Activated CD4-positive, CD25-positive, alpha-beta regulatory T cell treated with anti-CD3 and anti-CD28 coated beads, Interleukin-2, amount 50 U/mL, for 16 hours (primary cell): ENCODE data around the gene IFRD2.

ENCODE experiments used
- DNase-seq: peaks from one replicate; pipeline ENCODE4 v3.0.0-alpha.2; 2020; ENCODE audit warnings: low read depth, low spot score

IFRD2 gene

DNA sequence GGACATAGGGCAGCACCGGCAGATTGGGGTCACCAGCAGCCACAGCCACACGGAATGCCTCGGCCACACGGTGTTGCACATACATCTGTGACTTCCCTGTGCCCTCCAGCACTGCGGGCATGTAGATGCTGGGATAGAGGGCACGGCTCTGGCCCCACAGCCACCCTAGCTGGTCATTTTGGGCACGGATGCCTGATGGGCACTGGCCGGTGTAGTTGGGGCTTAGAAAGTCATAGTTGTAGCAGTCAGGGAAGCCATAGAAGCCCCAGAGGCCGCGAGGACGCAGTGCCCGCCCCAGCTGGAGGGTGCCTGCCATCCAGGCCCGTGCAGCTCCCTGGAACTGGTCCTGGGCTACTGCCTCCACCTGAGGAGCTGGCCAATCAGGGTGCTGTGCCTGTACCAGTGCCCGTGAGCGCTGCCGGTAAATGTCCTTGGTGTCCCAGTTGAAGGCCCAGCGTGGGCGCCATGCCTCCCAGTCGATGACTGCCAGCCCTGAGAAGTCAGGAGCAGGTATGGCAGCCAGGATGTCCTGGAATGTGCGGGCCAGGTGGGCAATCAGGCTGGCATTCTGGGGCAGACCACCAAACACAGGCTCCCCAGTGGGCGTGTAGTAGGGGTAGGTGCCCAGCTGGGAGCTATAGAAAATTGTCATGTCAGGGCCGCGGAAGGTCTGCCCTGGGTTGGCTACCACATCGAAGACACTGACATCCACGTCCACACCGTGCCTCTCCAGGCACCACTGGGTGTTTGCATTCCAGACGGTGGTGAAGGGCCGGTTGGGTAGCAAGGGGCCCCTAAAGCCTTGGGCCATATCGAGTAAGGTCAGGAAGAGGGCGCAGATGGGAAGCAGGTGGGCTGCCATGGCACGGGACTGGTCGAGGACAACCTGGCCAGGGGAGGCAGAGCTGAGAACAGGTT, 10.1 kb upstream of the IFRD2 start:
- no peak for DNase-seq

DNA sequence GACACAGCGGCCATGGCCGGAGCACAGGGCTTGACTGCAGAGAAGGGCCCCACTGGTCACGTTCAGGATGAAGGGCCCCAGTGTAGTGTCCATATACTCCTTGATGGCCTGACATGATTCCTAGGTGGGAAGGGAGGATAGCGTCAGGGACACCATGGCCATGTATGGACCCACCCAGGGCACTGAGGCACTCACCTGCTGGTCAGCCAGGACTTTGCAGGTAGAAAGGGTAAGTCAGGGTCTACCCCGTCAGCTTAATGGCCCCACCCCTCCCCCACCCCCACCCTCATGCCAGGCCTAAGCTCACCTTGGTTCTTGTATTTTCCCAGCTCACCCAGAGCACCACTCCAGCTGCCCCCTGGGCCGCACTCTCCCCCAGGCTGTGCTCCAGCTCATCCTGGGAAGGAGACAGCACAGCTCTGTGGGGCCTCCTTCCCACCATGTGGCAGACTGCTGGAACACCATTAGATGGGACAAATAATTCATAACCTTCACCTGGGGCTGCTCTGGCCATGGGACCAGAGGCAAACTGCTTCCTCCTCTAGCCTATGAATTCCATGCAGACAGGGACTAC, 8.5 kb upstream of the IFRD2 start:
- no peak for DNase-seq

DNA sequence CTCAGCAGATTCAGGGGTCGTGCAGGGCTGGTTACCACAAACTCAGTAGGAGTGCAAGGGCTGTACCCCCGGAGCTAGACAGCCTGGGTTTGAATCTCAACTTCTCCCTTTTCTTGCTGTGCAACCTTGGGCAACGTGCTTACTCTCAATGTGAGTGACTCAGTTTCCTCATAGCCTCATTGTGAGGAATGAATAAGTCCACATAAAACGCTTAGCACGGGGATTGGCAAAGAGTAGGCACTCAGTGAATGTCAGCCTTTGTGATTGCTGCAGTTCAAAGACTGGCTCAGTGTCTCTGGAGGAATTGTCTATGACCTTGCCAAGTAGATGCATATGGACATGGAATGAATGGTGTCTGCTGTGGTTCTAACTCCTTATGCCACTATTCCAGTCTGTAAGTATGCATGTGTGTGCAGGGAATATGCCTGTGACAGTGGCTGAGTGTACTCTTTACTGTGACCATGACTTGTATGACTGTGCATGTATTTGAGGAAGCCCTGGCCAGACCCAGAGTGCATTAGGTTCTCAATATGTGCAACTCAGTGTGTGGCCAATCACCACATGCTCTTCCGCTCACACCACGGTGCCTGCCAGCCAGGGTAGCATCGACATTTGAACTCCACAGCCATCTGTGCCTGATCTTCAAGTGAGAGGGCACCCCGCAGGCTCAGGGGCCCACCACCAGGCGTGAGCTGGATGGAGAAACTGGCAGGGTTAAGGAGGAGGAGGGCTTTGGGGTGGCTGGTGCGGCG, 7.9 kb upstream of the IFRD2 start:
- DNase-seq, result no peak

DNA sequence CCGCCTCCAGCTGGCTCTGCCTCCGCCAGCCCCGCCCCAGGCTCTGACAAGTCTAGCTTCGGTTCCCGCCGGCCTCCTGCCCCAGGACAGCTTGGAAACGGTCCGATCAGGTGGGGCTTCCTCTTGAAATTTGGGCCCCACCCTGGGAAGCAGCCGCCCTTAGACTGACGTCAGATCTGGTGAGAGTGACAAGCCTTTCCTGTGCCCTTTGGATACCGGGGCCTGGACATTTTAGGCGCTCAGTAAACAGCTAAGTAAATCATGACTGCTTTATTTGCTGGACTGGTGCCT, 7.4 kb upstream of the IFRD2 start:
- DNase-seq, result no peak

DNA sequence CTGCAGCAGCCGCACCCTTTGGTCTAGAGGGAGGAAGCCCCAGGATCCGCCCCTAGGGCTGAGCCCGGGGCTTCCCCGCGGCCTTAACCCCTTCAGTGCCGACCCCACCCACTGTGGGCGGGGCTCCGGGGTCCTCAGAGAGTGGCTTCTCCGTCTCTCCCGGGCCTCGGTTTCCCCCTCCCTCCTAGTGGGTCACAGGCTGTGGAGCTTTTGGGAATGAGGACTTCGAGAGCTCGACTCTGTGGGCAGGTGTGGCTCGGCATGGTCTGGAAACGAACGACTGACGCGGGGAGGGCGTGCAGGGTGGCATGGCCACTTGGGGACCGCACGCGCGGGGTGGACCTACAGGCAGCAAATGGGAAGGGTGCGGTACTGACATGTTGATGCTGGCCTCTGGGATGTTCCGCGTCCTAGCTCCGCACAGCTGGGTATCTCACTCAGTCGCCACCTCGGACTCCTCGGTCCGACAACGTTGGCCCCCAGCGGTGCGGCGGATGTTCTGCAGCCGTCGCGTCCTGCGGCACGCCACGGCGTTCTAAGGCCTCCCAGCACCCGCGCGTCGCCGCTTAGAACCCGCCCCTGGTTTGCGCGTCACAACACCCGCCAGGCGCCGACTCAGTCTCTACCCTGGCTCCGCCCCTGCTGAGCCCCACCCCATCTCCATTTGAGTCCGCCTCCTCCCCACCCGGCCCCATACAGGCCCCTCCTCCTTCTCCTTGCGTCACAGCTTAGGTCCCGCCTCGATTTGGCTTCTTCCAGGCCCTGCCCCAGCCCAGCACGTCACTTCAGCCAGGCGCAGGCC, 6.8 kb upstream of the IFRD2 start, which contains the start of the genes HYAL3 and NAA80:
Gene HYAL3, minus strand, starts transcription at position 570 of the 802 bp plus-strand sequence. CDS start 3,803 bp downstream, outside the sequence.
Gene NAA80, minus strand, starts transcription at position 570 of the 802 bp plus-strand sequence. CDS start 1,942 bp downstream, outside the sequence.
- peak; percentile 97 for DNase-seq

DNA sequence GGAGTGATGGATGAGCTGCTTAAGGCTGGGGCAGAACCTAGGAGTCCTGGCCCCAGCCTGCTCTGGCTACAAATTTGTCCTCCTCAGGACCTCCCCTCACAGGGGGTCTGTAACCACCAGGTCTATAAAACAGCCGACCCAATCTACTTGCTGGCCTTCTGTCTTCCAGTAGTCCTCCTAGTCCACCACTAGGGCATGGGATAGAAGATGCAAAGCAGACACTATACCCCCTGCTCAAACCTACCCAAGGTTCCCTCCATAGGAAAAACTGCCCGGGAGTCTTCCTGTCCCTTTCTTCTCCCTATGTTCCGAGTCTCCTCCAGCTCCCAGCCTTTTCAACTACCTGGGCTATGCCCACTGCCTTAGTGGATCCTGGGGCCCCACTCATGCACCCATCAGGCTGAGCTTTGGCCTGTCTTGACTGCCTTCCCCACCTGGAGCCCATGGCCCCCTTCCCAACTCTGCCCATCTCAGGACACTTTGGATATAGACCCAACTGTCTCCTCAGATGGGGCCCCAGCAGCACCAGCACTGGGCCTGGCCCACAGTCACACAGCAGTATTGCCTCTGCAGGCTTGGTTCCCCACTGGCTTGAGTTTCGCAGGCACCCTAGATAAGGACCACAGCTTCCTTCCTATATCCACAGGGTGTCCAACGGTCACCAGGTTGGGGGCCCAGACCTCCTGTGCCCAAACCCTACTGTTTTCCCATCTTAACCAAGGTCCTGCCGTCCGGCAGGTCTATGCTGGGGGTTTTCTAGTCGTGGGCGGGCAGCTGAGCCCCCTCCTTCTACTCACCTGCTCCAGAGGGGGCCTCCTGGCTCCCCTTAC, 5.9 kb upstream of the IFRD2 start:
- DNase-seq, result no peak

DNA sequence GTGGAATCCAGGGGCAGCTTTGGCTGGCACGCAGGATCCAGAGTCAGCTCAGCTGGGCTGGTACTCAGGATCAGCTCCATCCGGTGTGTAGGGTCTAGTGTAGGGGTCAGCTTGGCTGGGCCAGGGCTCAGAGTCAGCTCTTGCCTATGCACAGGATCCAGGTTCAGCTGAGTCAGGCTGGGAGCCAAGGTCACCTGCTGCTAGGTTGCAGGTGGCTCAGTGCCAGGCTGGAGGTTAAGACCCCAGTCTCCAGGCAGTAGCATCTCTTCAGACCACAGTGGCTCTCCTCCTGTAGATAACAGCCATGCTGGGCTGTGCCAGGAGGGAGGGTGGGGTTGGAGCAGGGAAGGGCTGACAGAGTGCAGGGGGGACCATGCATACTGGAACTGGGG, 5.2 kb upstream of the IFRD2 start:
- DNase-seq, result no peak

DNA sequence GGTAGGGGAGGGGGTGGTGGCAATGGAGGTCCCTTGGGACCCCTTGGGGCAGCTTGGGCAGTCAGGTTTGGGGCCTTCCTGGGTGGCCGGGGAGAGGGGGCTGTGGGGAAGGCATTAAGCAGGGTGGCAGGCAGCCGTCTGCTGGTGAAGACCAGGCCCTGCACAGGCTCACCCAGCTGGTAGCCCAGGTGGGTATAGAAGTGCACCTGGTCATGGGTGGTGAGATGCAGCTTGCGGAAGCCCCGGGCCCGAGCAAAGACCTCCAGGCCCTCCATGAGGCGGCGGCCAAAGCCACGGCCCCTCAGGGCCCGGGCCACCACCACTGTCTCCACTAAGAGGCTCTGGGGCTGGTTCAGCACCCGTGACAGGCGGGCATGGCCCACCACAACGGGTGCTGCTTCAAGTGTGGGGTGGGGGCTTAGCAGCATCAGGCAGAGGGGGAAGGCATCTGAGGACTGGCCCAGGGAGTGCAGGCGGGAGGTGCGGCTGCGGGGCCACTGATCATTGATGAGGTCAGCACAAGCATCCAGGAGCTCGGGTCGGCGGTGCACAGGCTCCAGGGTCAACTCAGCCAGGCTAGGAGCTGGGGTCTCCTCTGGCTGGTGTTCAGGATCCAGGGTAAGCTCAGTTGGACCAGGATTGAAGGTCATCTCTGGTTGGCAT, 4.6 kb upstream of the IFRD2 start:
- DNase-seq, result no peak

DNA sequence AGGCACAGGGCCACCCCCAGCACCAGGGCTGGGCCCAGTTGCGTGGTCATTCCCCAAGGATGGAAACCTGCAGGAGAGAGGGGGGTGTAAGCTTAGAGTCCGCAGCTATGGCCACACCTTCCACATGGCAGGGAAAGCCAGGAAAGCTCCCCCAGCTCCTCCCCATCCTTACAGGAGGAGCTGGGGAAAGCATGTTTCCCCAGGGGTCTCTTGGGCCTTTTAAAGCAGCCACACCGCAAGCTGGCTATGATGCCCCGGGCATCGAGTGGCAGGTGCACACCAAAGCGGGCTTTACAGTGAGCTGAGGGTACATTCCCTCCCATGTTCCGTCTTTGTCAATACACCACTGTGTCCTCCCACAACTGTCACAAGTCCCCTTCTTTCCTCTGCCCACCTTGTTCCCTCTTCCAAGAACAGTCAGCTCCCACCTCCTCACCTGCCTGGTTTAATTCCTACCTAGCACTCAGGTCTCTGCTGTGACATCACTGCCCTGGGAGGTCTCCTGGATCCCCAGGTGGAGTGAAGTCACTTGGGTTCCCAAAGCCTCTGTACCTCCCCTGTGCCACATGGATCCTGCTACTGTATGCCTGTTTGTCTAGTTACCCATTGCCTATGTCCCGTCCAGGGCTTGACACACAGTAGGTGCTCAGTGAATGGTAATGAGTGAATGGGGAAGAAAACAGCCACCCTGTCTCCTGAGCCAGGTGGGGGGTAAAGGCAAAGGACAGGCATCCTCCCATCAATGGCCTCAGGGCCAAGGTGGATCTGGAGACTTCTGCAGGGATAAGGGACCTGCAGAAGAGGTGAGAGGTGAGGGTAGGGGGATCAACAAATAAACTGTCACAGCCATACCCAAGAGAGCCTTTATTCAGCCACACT, 3.6 kb upstream of the IFRD2 start:
- no peak for DNase-seq

DNA sequence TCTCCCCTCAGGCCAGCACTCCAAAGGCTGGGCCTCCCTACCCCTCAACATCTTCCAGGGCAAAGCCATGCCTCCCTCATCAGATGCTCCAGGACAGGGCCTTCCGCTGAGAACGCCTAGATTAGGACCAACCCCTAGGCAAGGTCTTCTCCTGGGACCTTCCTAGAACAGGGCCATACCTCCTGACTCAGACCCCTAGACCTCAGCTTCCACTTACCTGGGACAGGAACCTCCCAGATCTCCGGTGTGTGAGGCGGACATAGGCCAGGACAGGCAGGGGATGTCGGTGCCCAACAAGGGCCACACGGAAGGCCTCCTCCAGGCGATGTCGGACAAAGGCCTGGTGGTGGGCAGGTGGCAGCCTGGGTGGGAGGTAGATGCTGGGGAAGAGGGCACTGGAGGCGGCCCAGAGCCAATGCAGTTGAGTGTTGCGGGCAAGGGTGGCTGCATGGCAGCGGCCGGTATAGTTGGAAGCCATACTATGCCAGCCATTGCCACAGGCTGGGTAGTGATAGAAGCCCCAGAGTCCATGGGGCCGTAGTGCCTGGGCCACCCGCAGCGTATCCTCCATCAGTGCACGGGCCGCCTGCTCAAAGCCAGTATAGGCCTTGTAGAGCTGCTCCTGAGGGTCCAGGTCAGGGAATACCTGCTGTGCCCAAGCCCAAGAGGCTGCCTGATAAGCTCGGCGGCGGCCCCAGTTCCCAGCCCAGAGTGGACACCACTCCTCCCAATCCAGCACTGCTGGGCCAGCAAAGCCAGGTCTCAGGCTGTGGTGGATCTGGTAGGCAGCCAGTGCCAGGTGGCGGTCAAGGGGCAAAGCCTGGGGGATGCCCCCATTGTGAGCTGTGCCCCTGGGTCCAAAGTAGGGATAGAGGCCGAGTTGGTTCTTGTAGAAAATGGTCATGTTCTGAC, 2.5 kb upstream of the IFRD2 start:
- no peak for DNase-seq

DNA sequence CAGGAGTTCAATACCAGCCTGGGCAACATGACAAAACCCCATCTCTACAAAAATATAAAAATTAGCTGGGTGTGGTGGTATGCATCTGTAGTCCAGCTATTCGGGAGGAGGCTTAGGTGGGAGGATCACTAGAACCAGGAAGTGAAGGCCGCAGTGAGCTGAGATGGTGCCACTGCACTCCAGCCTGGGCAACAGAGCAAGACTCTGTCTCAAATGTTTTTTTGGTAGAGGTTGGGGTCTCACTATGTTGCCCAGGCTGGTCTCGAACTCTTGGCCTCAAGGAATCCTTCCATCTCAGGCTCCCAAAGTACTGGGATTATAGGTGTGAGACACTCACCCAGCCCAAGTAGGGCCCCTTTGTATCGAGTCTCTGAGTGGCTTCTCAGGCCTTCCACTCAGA, 1.9 kb upstream of the IFRD2 start:
- no peak for DNase-seq

DNA sequence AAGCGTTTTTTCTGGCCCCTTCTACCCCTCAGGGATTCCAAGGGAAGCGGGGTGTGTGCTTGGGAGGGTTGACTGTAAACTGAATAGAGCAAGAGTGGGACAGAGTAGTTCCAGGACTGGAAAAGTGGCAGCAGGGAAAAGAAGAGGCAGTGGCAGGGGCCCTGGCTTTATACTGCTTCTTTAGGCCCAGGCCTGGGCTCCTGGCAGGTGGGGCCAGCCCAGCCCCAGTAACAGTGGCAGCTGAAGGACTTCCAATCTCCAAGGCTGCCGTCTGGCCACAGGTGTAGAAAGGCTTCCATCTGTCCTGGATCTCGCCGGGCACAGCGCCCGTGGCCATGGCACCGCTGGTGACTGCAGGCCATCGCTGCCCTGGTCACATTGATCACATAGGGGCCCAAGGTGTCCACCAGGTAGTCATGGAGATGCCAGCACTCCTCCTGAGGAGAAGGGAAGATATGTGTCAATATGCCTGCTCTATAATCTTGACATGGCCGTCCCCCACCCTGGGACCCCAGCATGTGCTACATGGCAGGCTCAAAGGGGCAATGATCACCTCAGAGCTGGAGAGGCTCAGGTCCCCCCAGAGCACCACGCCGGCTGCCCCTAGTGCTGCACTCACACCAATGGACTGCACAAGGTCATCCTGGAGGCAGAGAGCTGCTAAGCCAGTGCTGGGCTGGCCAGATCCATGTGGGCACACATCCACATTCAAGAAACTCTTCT, 1.0 kb upstream of the IFRD2 start:
- no peak for DNase-seq

DNA sequence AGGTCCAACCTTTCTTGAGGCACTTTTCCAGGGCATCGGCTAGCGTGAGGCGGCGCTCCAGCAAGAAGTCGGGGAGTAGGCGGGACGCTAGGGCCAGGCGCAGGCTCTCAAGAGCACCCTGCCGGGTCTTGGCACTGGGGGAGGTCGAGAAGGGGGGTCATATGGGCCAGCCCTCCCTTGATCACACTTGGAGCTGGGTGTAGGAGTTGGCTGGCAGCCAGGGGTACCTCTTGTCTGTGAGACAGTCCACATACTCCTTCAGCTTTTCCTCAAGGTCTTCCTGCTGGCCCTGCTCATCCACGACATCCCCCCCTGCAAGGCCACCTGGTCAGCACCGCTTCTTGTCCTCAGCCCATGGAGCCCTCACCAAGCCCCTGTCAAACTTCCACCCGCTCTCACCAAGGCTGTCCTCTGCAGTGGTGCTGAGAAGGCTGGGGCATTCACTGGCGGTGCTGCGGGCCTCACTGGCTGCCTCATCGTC, 2.0 kb downstream of the IFRD2 start:
- DNase-seq, result no peak

DNA sequence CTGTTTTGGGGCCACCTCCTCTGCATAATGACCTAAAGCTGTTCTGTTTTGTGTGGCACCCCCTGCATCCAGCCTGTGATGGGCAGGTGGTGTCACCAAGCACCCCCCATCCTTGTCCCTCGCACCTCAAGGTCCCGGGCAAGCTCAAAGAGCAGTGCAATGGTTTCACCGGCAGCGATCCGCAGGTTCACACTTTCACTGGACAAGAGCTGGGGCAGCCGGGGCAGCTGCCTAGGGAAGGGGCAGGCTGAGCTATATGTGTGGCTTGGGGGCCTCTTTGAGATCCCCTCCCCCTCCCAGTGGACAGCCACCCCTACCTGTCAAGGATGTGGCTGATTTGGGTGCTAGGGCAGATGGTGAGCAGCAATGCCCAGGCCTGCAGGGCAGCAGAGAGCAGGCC, 3.1 kb downstream of the IFRD2 start:
- DNase-seq, result no peak

DNA sequence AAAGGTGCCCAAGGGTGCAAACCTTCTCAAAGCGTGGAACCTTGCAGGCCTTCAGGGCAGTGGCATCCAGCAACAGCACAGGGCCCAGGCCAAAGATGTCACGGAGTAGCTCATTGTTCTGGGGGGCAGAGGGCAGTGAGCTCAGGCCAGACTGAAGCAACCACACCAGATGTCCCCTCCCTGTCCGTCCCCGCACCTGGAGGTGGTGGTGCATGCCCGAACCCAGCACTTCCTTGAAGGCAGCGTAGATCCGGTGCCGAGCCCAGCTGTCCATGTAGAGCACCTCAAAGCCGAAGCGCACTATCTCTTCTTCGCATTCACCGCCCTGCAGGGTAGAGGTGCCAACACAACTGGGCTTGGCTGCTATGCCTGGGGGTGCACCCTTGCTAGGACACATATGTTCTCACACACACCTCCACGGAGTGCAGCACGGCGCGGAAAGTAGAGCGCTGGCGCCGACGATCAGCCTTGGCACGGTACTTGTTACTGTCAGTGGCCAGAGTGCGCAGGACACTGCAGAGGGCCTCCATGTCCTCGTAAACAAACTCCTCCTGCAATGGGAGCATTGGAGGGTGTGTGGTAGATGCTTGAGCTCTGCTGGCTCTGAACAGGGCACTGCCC, 3.7 kb downstream of the IFRD2 start:
- no peak for DNase-seq

DNA sequence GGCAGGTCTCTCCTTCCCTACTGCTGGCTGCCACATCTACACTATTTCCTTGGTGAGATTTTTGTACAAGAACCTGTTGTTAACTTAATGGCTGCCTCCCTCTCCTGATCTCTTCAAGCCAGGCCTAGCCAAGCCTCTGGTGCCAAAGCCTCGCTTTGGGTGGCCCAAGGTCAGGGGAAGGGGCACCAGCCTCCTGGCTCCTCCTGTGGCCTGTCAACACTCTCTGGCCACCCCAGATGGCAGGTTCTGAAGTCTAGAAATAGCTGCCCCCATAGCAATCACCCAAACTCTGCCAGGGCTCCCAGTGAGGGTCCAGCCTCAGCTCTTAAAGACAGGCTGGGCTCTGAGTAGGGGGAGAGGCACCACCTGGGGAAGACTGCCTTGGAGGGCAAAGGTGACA, 5.0 kb downstream of the IFRD2 start:
- DNase-seq, result no peak
